ENCODE measurements around the gene EHMT1.
"Not testable (repeated sequence)": the region's sequence is repeated elsewhere in the genome, so short reads cannot be mapped to it uniquely, and the experiment has no call there.

The EHMT1 gene

DNA sequence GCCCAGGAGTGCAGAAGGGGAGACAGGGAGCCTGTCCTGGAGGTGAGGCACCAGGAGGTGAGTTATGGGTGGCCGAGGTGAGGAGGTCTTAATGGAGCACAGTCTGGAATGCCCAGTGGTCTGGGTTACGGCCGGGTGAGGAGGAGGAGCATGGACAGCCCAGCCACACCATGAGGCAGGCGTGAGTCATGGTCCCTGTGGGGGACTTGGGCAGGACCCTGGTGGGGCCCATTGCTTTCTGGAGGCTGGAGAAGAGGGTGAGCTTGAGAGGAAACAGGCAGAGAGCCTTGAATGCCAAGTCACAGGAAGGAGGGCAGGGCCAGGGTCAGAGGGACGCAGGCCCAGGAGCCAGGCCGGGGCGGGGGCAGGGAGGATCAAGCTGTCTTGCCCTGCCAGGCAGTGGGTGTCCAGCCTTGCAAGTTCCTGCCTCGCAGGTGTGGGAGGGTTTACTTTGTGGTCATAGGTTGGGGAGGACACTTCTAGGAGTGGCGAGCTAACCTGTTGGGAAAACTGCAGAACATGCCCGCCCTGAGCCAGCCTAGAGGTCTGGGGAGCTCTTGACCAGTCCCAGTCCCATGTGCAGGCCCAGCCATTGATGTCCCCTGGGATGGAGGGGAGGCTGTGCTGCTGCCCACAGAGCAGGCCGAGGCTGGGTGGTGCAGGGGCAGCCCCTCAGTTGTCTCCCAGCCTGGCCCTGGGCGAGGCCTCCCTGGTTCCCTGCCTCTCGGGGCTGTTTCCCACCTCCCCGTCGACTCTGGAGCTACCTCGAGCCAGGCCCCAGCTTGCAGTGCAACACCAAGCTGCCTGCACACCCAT, 261.6 kb downstream of the EHMT1 start:
- no peak overlapping the region for H3K4me3 ChIP-seq (ENCODE audit: low read depth, low read length)
- TF ChIP-seq, protein P1, sequence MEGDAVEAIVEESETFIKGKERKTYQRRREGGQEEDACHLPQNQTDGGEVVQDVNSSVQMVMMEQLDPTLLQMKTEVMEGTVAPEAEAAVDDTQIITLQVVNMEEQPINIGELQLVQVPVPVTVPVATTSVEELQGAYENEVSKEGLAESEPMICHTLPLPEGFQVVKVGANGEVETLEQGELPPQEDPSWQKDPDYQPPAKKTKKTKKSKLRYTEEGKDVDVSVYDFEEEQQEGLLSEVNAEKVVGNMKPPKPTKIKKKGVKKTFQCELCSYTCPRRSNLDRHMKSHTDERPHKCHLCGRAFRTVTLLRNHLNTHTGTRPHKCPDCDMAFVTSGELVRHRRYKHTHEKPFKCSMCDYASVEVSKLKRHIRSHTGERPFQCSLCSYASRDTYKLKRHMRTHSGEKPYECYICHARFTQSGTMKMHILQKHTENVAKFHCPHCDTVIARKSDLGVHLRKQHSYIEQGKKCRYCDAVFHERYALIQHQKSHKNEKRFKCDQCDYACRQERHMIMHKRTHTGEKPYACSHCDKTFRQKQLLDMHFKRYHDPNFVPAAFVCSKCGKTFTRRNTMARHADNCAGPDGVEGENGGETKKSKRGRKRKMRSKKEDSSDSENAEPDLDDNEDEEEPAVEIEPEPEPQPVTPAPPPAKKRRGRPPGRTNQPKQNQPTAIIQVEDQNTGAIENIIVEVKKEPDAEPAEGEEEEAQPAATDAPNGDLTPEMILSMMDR (IDR thresholded peaks at IDR 0.05; ENCODE audit: borderline replicate concordance, insufficient read depth, low read depth, low read length): no peak

DNA sequence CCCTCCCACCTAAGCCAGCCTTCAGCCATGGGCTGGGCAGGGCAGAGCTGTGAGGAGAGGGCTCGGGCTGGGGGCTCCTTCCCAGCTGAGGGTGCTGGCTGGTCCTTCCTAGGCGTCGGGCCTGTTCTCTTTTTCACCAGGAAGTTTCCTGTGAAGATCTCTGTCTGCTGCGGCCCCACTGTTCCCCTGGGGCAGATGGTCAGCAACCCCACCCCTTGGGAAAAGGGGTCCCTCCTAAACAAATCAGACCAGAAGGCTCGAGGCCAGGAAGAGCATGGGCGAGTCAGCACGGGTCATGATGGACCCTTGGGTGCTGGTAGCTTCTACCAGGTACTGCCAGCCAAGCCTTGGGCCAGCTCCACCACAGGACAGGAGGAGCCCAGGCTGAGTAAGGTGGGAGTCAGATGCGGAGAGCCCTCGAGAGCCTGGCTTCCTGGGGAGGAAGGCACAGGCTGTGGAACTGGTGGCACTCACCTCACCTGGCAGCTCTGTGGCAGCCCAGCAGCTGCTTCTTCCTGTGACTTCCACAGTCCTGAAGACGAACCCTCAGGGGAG, 262.2 kb downstream of the EHMT1 start:
- TF ChIP-seq, protein P1 (IDR thresholded peaks at IDR 0.05; ENCODE audit: borderline replicate concordance, insufficient read depth, low read depth, low read length): no peak
- H3K4me3 ChIP-seq (ENCODE audit: low read depth, low read length): no peak overlapping the region

DNA sequence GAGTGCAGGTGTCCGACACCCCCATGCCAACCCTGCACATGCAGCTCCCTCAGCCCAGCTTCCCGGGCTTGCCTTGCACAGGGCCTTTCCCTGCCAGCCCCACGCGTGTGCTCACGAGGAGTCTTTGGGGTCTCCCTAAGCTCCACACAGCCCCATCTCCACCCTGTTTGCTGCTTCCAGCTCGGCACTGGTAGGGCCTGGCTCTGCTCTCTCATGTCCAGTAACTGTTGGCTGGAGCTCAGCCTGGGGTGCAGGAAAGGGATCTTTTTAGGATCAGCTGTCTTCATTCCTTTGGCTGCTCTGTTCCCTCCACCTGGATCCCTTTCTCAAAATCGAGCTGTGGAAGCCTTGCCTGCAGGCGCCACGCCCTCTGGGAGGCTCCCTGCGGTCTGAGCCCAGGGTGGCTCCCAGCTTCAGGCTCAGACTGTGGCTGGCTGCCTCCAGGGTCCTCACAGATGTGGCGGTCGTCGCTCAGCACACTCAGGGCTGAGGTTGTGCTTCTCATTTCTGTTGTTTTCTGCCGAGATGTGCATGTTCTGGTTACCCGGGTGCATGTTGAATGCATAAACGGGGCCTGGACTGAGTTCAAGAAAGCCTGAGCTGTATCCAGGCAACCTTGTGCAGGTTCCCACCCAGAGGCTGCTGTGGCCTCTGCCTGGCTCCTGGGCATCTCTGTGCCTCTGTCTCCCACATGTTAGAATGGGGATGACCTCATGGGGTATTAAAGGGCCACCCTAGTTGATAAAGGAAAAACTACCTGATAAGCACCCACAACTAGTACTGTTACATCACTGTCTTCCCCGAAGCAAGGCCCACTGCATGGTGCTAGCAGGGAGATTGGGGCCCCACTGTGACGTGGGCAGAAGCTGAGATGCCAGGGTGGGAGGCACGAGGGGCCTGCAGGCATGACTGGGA, 263.0 kb downstream of the EHMT1 start:
- H3K4me3 ChIP-seq (ENCODE audit: low read depth, low read length): no peak overlapping the region
- TF ChIP-seq, protein P1 (IDR thresholded peaks at IDR 0.05; ENCODE audit: borderline replicate concordance, insufficient read depth, low read depth, low read length): no peak

DNA sequence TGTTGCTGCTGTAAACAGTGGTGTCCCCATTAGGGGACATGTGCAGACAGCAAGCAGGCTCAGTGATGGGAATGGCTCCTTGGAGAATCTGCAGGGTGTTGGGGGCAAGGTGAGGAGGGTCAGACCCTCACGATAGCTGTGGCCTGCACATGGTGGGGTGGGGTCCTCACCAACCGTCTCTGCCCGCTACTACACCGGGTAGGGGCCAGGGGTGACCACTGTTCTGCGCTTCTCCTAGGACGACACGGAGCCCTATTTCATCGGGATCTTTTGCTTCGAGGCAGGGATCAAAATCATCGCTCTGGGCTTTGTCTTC, 263.7 kb downstream of the EHMT1 start:
- H3K4me3 ChIP-seq (ENCODE audit: low read depth, low read length): no peak overlapping the region
- TF ChIP-seq, protein P1 (IDR thresholded peaks at IDR 0.05; ENCODE audit: borderline replicate concordance, insufficient read depth, low read depth, low read length): no peak

DNA sequence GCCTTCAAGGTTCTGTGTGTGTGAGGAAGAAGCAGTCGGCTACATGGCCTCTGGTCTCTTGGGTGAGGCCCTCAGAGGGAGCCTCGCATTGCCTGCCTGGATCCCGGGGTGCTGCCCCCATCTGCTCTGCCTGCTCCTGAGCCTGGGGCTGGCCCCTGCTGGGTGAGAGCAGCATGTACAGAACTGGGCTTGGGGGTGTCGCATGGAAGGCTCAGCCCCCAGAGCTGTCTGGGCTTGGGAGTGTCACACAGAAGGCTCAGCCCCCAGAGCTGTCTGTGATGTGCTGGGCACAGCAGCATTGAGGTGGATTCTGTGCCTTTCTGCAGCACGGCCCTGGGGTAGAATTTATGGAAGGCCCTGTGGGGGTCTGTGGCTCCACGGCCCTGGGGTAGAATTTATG, 265.2 kb downstream of the EHMT1 start:
- not testable (repeated sequence) for H3K4me3 ChIP-seq (ENCODE audit: low read depth, low read length)

DNA sequence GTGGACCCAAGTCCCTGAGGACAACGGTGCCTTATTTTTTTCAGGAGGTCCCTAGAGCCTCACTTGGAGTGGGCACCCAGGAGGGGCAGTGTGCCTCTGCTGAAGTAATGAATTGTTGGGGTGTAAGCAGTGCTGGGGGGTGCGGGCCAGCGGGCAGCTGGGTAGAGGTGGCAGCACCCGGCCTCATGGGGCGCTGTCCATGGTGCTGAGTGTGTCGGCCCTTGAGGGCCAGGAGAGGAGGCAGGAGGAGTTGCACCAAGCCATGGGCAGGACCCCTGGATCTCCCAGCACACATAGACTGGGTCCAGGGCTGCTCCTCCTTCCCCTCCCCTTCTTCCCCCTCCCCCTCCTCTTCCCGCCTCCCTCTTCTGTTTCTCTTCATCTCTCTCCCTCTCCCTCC, 265.7 kb downstream of the EHMT1 start:
- not testable (repeated sequence) for H3K4me3 ChIP-seq (ENCODE audit: low read depth, low read length)

DNA sequence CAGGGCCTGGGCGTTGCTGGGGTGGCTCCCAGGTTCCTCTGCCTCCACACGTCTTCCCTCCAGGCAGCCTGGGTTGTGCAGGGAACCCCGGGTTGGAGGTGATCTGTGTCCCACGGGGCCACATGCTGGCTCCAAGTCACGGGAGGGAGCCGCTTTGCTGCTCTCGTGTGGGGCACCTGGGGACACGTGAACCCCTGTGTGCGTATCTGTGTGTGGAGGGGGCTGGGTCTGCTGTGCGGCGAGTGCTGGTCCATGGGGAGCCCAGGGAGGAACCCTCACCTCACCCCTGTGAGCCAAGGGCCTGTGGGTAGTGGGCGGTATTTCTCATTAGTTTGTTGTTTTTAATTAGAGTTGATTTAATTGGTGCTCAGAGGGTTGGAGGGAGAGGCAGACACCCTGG, 266.3 kb downstream of the EHMT1 start:
- H3K4me3 ChIP-seq (ENCODE audit: low read depth, low read length): not testable (repeated sequence)

Measured in GM12875 (cell line).